K562 (cell line): ENCODE measurements around the gene LRP1. TPM values are rescaled to one million over a fixed set of nuclear protein-coding genes. Genes with fewer than 3 reads are reported as not detected.

Experiments
- ARID2 ChIP-seq: fragments of 450-650 bp; IDR thresholded peaks from 2 replicates; pipeline ENCODE4 v1.6.1; 2017; ENCODE audit warnings: antibody characterized with exemption, mild to moderate bottlenecking
- DEAF1 ChIP-seq: fragments of 450-650 bp; formaldehyde crosslinking; IDR thresholded peaks from 2 replicates; pipeline ENCODE4 v1.4.0; 2020; ENCODE audit warnings: mild to moderate bottlenecking, moderate library complexity
- MAFK ChIP-seq: IDR thresholded peaks from 2 replicates; pipeline ENCODE4 v1.6.1; 2011; ENCODE audit warnings: low read length, improper control_type of control experiment
- MCM3 ChIP-seq: fragments of 450-650 bp; IDR thresholded peaks from 2 replicates; pipeline ENCODE4 v1.6.1; 2016
- NCOA2 ChIP-seq, 2 experiments: fragments of 450-650 bp; IDR thresholded peaks; 2 replicates each; pipeline ENCODE4 v1.6.1; 2018; ENCODE audit warnings: mild to moderate bottlenecking in 2 of 2, moderate library complexity in 1 of 2; ENCODE audit not compliant: partially characterized antibody in 2 of 2
- PTTG1 ChIP-seq: fragments of 450-650 bp; IDR thresholded peaks from 2 replicates; pipeline ENCODE4 v1.6.1; 2016; ENCODE audit warnings: low read depth, mild to moderate bottlenecking, missing genetic modification characterization, missing compliant biosample characterization
- REST ChIP-seq, 2 experiments: fragments of 450-650 bp; formaldehyde crosslinking in 1 of 2; IDR thresholded peaks; 2 replicates each; pipeline versions ENCODE4 v1.4.0 to v1.6.1; 2014 to 2020; ENCODE audit warnings: mild to moderate bottlenecking in 2 of 2, borderline replicate concordance in 1 of 2, low read depth in 1 of 2
- SNIP1 ChIP-seq: fragments of 450-650 bp; IDR thresholded peaks from 2 replicates; pipeline ENCODE4 v1.7.1; 2017; ENCODE audit warnings: low read depth, mild to moderate bottlenecking
- SP1 ChIP-seq: sonication (generic); formaldehyde crosslinking; IDR thresholded peaks from 2 replicates; pipeline ENCODE4 v1.8.1; 2022; ENCODE audit warnings: mild to moderate bottlenecking, missing genetic modification reagents
- SP2 ChIP-seq: IDR thresholded peaks from 2 replicates; pipeline ENCODE4 v1.6.1; 2011; ENCODE audit warnings: mild to moderate bottlenecking, low read depth, low read length, moderate library complexity; ENCODE audit not compliant: poor library complexity, severe bottlenecking; ENCODE audit errors: extremely low read depth
- TARDBP ChIP-seq: fragments of 450-650 bp; IDR thresholded peaks from 2 replicates; pipeline ENCODE4 v1.6.1; 2016
- THAP7 ChIP-seq: fragments of 250-450 bp; sonication (Bioruptor Pico); IDR thresholded peaks from 2 replicates; pipeline ENCODE4 v1.5.0; 2021
- TOE1 ChIP-seq, 2 experiments: fragments of 450-650 bp in 1 of 2; sonication (generic) in 1 of 2; formaldehyde crosslinking in 1 of 2; IDR thresholded peaks; 2 replicates each; pipeline versions ENCODE4 v1.7.1 to v1.8.0; 2016 to 2022; ENCODE audit warnings: borderline replicate concordance in 2 of 2, mild to moderate bottlenecking in 2 of 2, antibody characterized with exemption in 1 of 2, inconsistent platforms in 1 of 2, low read depth in 1 of 2, missing genetic modification reagents in 1 of 2, moderate library complexity in 1 of 2
- ZBTB17 ChIP-seq: fragments of 450-650 bp; formaldehyde crosslinking; IDR thresholded peaks from 2 replicates; pipeline ENCODE4 v1.4.0; 2020; ENCODE audit warnings: mild to moderate bottlenecking
- ZNF551 ChIP-seq: fragments of 250-450 bp; sonication (Bioruptor Pico); IDR thresholded peaks from 2 replicates; pipeline ENCODE4 v1.5.0; 2021; ENCODE audit warnings: mild to moderate bottlenecking, moderate library complexity
- ZNF76 ChIP-seq: fragments of 250-450 bp; sonication (Bioruptor Pico); IDR thresholded peaks from 2 replicates; pipeline ENCODE4 v1.4.0; 2020; ENCODE audit warnings: mild to moderate bottlenecking, moderate library complexity, borderline replicate concordance
- polyA plus RNA-seq, 8 experiments: library from polyadenylated mRNA; depleted of rRNA in 4 of 8; stranded (reverse) in 5 of 8; unstranded in 3 of 8; fragments of >200 nt; fragmentation: Nextera tagmentation in 2 of 8; fragmentation: Illumina TruSeq in 1 of 8; extraction: Ambion mirVana in 2 of 8; extraction: Trizol in 1 of 8; gene quantifications; 2 replicates each; pipeline versions ENCODE4 v1.2.1 to v1.2.3, GENCODE V29; 2011 to 2014; ENCODE audit warnings: inconsistent platforms in 1 of 8, missing spikeins in 1 of 8
- total RNA-seq, 7 experiments: library from RNA; depleted of rRNA in 6 of 7; stranded (reverse); fragments of >200 nt in 6 of 7; fragmentation: Illumina TruSeq in 2 of 7; extraction: Trizol in 2 of 7; gene quantifications; 2 replicates each; pipeline versions ENCODE4 v1.2.1 to v1.2.3, GENCODE V29; 2011 to 2021; ENCODE audit warnings: low replicate concordance in 1 of 7

The LRP1 gene
- total and polyA plus RNA-seq, 9 of the 15 experiments (the other 6 are each of a cell fraction or from before 2014, with no cell fraction given) = 0.04 to 0.64 (median 0.19) TPM; not detected in 2

GRCh38 chr12:57089271-57090245, 38.7 kb upstream of the LRP1 start (continued):
- TF ChIP-seq MAFK (no peak), NCOA2 (IDR thresholded peaks at IDR 0.05; ENCODE audit: partially characterized antibody in 2 of 2) (no peak), SP2 (no peak), ARID2 (no peak), ZNF551 (CRISPR knock-in tag) (no peak), MCM3 (no peak), ZBTB17 (CRISPR knock-in tag) (no peak), THAP7 (no peak), REST (IDR thresholded peaks at IDR 0.05; ENCODE audit: borderline replicate concordance) (no peak), REST (CRISPR knock-in tag; IDR thresholded peaks at IDR 0.05; ENCODE audit: low read depth) (0 out of 2 replicates have a peak, but pooled peaks have one; percentile 29), ZNF76 (CRISPR knock-in tag) (no peak), SP1 (CRISPR knock-in tag) (0 out of 2 replicates have a peak, but pooled peaks have one; percentile 7), SNIP1 (no peak), DEAF1 (CRISPR knock-in tag) (no peak), TARDBP (no peak), PTTG1 (tag) (no peak), TOE1 (IDR thresholded peaks at IDR 0.05; ENCODE audit: borderline replicate concordance) (no peak), TOE1 (CRISPR knock-in tag; IDR thresholded peaks at IDR 0.05; ENCODE audit: borderline replicate concordance, low read depth) (no peak)
